Ectodermal cell (in vitro differentiated cells): Measurements from ENCODE around the gene SLIT3.

Source experiments
- H3K27ac ChIP-seq: 2 replicates; pipeline ENCODE4 v1.7.0; 2013; ENCODE audit warnings: mild to moderate bottlenecking, low read depth, low read length; ENCODE audit not compliant: insufficient read depth, poor library complexity, severe bottlenecking
- H3K27me3 ChIP-seq: 2 replicates; pipeline ENCODE4 v1.7.0; 2013; ENCODE audit warnings: mild to moderate bottlenecking, low read length; ENCODE audit not compliant: insufficient read depth, control insufficient read depth, poor library complexity, severe bottlenecking
- H3K36me3 ChIP-seq: one replicate; pipeline ENCODE4 v1.7.0; 2013; ENCODE audit warnings: low read length; ENCODE audit not compliant: control insufficient read depth, insufficient read depth
- H3K4me1 ChIP-seq: one replicate; pipeline ENCODE4 v1.7.0; 2013; ENCODE audit warnings: low read length; ENCODE audit not compliant: control insufficient read depth, insufficient read depth
- H3K4me3 ChIP-seq: 2 replicates; pipeline ENCODE4 v1.7.0; 2013; ENCODE audit warnings: low read depth, low read length, control low read depth; ENCODE audit not compliant: insufficient read depth
- H3K9me3 ChIP-seq: 2 replicates; pipeline ENCODE4 v1.7.0; 2013; ENCODE audit warnings: mild to moderate bottlenecking, low read length, moderate library complexity; ENCODE audit not compliant: control insufficient read depth
- WGBS, 2 experiments: methylation state at CpG; one replicate each; pipeline ENCODE4 v1.1.7; 2013; ENCODE audit warnings: missing lambda C conversion rate in 2 of 2; 5-methylcytosine and 5-hydroxymethylcytosine counted together

The SLIT3 gene

DNA sequence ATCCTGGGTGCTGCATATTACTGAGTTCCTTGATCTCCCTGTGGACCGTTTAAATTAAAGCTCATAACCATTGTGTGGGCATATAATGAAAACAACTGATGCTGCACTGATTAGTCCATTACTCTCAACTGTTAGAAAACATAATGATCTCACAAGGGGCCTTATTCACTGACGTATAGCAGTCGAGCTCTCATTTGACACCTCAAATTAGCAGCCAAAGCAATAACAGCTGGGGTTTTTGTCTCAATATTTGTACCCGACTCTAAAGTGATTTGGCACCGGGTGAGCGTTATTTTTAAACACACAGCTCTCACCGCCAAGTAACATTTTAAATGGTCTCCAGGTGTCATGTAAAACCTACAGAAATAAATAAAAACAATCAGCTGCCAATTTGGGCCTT is 469.6 kb downstream of the SLIT3 start:
- H3K4me1 ChIP-seq, result peaks cover 13% of the 10 kb centered on the region
- H3K27ac ChIP-seq, result no peak overlapping the region
- no peaks in the 10 kb centered on the region for H3K9me3 ChIP-seq
- no peak overlapping the region for H3K4me3 ChIP-seq
- no peaks in the 10 kb centered on the region for H3K36me3 ChIP-seq
- peaks cover 74% of the 10 kb centered on the region for H3K27me3 ChIP-seq
- WGBS, 2 experiments, result 90 to 94% methylated on average over 7 of the region's 7 CpGs

DNA sequence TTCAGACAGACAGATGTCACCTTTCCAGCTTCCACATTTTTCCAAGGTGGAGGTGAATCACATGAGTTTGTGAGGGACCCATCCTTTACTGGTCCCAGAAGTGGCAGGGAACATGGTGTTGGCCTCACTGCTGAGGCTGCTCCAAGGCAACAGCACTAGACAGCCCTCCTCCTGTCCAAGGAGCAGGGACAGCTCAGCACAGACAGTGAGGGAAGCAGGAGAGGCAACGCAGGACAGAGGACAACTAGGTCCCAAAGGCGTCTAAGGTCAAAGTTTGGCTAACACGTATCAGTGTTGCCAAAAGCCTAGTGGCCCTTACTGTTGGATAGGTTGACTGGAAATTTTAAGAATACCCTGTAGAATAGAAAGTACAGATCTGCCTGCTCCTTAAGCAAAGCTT is 470.1 kb downstream of the SLIT3 start:
- 81 to 82% methylated on average over 3 of the region's 3 CpGs for WGBS, 2 experiments
- H3K9me3 ChIP-seq, result no peaks in the 10 kb centered on the region
- peaks cover 13% of the 10 kb centered on the region for H3K4me1 ChIP-seq
- H3K4me3 ChIP-seq, result no peak overlapping the region
- no peaks in the 10 kb centered on the region for H3K36me3 ChIP-seq
- H3K27ac ChIP-seq, result no peak overlapping the region
- H3K27me3 ChIP-seq, result peaks cover 74% of the 10 kb centered on the region

DNA sequence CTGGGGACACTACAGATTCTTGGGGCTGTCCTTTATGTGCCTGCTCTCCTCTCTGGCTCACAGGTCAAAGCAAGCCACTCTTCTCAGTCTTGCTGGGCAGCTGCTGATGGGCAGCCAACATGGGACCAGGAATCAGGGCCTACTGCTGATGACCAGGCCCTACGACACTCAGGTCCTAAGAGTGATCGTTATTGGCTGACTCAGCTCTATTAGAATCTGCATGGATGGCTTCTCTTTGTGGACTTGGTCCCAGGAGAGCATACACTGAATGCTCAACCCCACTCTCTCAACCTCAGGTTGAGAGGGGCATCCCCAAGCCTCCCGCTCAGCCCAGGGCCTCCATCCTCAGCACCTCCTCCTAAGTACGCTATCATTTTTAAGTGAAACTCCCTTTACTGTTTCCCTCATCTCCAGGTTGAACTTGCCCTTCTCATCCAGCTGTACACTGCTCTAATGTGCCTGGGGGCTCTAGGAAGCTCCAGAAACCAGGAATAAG is 471.0 kb downstream of the SLIT3 start:
- Histone ChIP-seq H3K27ac (no peak overlapping the region), H3K36me3 (no peaks in the 10 kb centered on the region), H3K27me3 (peaks cover 72% of the 10 kb centered on the region), H3K4me3 (no peak overlapping the region), H3K9me3 (no peaks in the 10 kb centered on the region), H3K4me1 (peaks cover 13% of the 10 kb centered on the region)
- 81 to 83% methylated on average over 4 of the region's 4 CpGs for WGBS, 2 experiments

DNA sequence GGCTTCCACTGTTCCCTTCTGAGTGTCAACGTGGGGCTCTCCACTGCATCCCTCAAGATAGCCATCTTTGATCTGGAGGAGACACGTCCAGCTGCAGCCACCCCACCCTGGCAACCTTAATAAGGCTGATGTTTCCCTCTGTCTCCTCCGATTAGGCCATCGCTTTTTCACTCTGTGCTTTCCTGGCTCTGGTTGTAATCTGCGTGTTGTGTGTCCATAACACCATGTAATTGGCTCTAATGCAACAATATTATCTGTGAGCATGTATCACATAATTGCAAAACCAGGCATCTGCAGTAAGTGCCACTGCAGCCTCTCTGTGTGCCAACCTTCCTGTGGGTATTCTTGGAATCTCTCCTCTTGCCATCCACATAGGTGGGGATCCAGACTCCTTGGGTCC is 471.9 kb downstream of the SLIT3 start:
- 92 to 94% methylated on average over 5 of the region's 5 CpGs for WGBS, 2 experiments
- H3K27ac ChIP-seq, result no peak overlapping the region
- H3K36me3 ChIP-seq, result no peaks in the 10 kb centered on the region
- peaks cover 66% of the 10 kb centered on the region for H3K27me3 ChIP-seq
- peaks cover 11% of the 10 kb centered on the region for H3K4me1 ChIP-seq
- H3K9me3 ChIP-seq, result no peaks in the 10 kb centered on the region
- H3K4me3 ChIP-seq, result no peak overlapping the region

DNA sequence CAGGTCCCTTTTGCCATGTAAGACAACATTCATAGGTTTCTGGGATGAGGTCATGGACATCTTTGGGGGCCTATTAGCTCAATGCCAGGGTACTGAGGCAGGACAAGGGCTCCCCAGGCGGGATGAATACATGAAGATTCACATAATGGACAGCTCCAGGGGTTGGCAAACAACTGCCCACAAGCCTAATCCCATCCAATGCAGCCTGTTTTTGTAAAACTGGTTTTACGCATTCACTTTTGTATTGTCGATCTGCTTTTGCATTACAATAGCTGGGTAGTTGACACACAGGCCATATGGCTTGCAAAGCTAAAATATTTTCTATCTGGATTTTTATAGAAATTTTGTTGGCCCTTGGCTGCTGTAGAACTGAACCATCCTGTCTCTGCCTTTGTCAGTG is 473.3 kb downstream of the SLIT3 start:
- WGBS, 2 experiments, result 21 to 46% methylated on average over 3 of the region's 3 CpGs
- H3K36me3 ChIP-seq, result no peaks in the 10 kb centered on the region
- peaks cover 8% of the 10 kb centered on the region for H3K4me1 ChIP-seq
- H3K9me3 ChIP-seq, result no peaks in the 10 kb centered on the region
- H3K4me3 ChIP-seq, result no peak overlapping the region
- no peak overlapping the region for H3K27ac ChIP-seq
- peaks cover 55% of the 10 kb centered on the region for H3K27me3 ChIP-seq

DNA sequence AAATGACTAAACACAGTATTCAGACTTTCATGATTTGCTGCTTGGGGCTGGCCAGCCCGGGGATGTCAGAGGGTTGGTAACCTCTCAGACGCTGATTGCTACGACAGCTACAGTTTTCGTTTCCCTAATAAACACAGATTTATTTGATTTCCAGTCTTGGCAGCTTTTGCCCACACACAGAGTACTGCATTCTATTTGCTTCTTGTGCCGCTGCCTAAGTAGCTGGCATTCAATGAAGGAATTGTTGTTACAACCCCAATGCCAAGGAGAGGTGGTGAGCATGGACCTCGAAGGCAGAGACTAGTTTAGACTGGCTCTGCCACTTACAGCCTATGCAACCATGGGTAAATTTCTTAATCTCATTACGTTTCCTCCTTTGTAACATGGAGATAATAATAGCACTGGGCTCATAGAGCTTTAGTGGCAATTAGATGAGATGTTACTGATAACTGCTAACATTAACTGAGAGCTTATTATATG is 474.7 kb downstream of the SLIT3 start:
- Histone ChIP-seq H3K4me1 (peaks cover 13% of the 10 kb centered on the region), H3K9me3 (no peaks in the 10 kb centered on the region), H3K27ac (no peak overlapping the region), H3K27me3 (peaks cover 42% of the 10 kb centered on the region), H3K4me3 (no peak overlapping the region), H3K36me3 (no peaks in the 10 kb centered on the region)
- 91 to 95% methylated on average over 7 of the region's 7 CpGs for WGBS, 2 experiments

DNA sequence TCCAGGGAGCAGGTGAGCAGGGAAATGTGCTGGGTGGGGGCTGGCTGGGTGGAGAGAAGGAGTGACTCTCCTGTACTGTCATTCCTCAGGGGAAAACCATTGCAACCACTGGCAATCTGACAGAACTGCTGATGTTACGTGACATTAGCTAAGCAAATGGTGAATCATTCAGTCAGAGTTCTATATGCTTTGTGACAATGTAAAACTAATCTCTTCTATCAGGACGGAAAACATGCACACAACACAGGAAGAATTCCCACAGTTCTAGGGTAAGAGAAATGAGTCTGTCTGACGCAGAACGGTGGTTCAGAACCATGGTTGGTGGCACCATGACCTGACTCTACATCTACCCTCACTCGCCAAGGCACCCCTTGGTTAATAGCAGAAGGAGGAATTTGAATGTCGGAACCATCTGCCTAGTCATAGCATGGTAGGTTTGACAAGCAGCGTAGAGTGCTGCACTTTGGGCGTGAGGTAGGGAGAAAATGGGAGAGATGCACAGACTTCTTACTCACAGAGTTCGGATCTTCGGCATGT is 478.1 kb downstream of the SLIT3 start:
- Histone ChIP-seq H3K9me3 (no peaks in the 10 kb centered on the region), H3K4me1 (peaks cover 33% of the 10 kb centered on the region), H3K27me3 (peaks cover 15% of the 10 kb centered on the region), H3K27ac (no peak overlapping the region), H3K4me3 (no peak overlapping the region), H3K36me3 (no peaks in the 10 kb centered on the region)
- WGBS, 2 experiments, result 96 to 97% methylated on average over 10 of the region's 10 CpGs

DNA sequence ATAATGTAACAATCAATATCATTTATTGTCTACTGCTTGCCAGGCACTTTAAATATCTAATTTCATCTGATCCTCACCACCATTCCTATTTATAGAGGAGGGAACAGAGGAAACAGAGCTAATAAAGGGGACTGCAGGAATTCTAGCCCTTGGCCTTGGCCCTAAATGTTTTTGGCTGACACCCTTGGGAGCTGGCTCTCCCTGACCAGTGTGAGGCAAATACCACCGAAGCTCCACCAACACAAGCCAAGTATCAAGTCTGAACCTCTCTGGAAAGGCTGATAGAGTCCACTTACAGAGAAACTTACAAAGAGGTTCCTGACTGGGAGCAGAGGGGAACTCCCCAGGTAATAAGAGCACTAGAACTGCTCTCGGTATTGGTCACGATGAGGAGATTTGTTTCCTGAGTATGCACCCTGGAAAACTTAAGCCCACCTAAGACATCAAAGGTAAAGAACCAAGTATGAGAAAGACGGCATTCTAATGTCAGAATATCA is 478.6 kb downstream of the SLIT3 start:
- 92 to 95% methylated on average over 4 of the region's 4 CpGs for WGBS, 2 experiments
- no peak overlapping the region for H3K4me3 ChIP-seq
- H3K4me1 ChIP-seq, result peaks cover 28% of the 10 kb centered on the region
- no peak overlapping the region for H3K27ac ChIP-seq
- peaks cover 15% of the 10 kb centered on the region for H3K27me3 ChIP-seq
- H3K36me3 ChIP-seq, result no peaks in the 10 kb centered on the region
- H3K9me3 ChIP-seq, result no peaks in the 10 kb centered on the region

DNA sequence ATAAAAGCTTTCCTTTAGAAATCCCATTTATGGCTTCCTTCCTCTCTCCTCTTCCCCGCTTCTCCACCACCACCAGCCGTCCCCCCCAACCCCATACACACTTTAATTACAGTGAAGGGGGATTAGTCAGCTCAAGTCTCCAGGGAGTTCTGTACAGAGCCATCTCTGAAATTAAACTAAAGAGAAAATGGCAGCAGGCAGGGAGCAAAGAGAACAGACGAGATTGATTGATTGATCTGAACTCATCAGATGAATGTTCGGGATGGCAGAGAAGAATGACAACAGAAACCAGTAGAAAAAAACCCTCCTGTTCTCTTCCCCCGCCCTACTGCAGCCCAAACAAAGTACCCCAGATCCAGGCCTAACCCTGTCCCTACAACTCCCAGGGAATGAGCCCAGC is 480.1 kb downstream of the SLIT3 start:
- H3K4me3 ChIP-seq, result no peak overlapping the region
- H3K4me1 ChIP-seq, result peaks cover 27% of the 10 kb centered on the region
- no peaks in the 10 kb centered on the region for H3K36me3 ChIP-seq
- WGBS, 2 experiments, result 82 to 83% methylated on average over 3 to 5 of the region's 5 CpGs
- H3K9me3 ChIP-seq, result no peaks in the 10 kb centered on the region
- H3K27me3 ChIP-seq, result peaks cover 9% of the 10 kb centered on the region
- H3K27ac ChIP-seq, result no peak overlapping the region

DNA sequence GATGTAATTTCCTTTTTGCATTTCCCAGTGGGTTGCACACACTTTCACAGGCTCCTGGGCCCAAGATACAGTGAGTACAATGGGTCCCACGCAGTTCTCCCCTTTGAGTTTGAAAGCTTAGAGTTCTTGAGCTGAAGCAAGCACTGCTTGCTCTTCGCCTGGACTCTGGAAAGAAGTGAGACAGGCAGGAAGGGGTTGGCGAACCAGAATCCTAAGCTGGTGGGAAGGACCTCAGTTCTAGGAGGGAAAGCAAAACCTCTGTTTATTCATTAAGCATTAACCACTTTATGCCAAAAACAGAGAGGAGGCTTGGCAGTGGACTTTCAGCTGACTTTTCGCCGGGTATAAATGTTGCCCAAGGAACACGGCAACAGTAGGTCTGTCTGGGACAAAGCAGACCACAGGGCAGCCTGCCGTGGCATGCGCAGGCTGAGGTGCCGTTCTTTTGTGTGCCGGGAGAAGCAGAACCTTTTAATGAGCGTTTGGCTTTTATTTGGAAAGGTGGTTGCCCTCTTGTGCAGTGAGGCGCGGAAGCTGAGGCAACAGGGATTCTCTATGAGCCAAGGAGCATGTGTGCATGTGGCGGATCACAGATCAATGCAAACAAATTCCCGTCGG is 481.8 kb downstream of the SLIT3 start:
- Histone ChIP-seq H3K27ac (no peak overlapping the region), H3K27me3 (peaks cover 4% of the 10 kb centered on the region), H3K36me3 (no peaks in the 10 kb centered on the region), H3K4me1 (peaks cover 27% of the 10 kb centered on the region), H3K9me3 (no peaks in the 10 kb centered on the region), H3K4me3 (no peak overlapping the region)
- 83 to 87% methylated on average over 16 of the region's 16 CpGs for WGBS, 2 experiments
